ENCODE measurements around the gene LRWD1. TPM values are rescaled to one million over a fixed set of nuclear protein-coding genes. Genes with fewer than 3 reads are reported as not detected.

Gene LRWD1
- total and polyA plus RNA-seq, 9 of the 15 experiments (the other 6 are each of a cell fraction or from before 2014, with no cell fraction given): 0.61 to 66.0 (median 33.2) TPM

DNA sequence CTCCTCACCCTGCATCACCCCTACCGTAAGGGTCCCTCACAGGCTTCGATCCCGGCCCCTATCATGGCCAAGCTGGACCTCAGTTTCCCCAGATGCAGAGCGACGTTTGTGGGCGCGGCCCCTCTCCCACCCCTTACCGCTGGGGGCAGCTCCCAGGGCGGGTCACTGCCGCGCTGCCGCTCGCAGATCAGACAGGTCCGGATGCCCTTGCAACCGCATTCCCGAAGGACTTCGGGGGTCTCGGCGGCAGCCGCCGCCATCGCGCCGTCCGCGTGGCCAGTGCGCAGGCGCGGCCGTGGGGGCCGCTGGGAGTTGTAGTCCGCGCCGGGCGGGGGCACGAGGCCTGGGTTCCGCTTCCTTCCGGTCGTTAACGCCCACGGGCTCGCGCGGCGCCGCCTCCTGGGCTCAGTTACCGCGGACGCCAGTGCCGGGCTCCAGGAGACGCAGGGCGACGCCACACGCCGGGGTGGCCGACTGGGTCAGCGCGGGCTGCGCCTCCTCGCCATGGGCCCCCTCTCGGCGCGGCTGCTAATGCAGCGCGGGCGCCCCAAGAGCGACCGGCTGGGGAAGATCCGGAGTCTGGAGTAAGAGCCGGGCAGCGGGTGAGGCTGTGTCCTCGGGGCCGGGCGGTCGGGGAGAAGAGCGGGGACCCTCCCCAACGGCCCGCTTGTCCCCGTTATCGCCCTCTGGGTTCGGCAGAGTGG, at the start of gene LRWD1, which contains the start of gene ALKBH4 (continued):
- TF ChIP-seq KLF6 (CRISPR knock-in tag; IDR thresholded peaks at IDR 0.05; ENCODE audit: borderline replicate concordance) (peak; percentile 51; the same call in 1 of the 2 replicates), ETV1 (tag; conservative IDR thresholded peaks at IDR 0.05; ENCODE audit: low read depth) (peak; percentile 86), PML (IDR thresholded peaks at IDR 0.05; ENCODE audit: low read length) (peak; percentile 56; the same call in 1 of the 2 replicates), GMEB1 (CRISPR knock-in tag; IDR thresholded peaks at IDR 0.05) (peak; percentile 89), RERE (CRISPR knock-in tag; IDR thresholded peaks at IDR 0.05; ENCODE audit: borderline replicate concordance) (0 out of 2 replicates have a peak, but pooled peaks have one; percentile 37), NRF1 (conservative IDR thresholded peaks at IDR 0.05 in 1 of 2, IDR thresholded peaks at IDR 0.05 in 1 of 2) (peak; percentile 97), TCF7 (IDR thresholded peaks at IDR 0.05; ENCODE audit: borderline replicate concordance) (peak; percentile 63), HDAC2 (IDR thresholded peaks at IDR 0.05) (0 out of 2 replicates have a peak, but pooled peaks have one; percentile 35), PHF8 (IDR thresholded peaks at IDR 0.05; ENCODE audit: borderline replicate concordance, low read length) (peak; percentile 82; the same call in 1 of the 2 replicates), TARDBP (IDR thresholded peaks at IDR 0.05) (peak; percentile 75; the same call in 1 of the 2 replicates), ZBTB2 (IDR thresholded peaks at IDR 0.05) (0 out of 2 replicates have a peak, but pooled peaks have one; percentile 48), BCOR (IDR thresholded peaks at IDR 0.05) (peak; percentile 95)
- TF ChIP-seq, protein P1, sequence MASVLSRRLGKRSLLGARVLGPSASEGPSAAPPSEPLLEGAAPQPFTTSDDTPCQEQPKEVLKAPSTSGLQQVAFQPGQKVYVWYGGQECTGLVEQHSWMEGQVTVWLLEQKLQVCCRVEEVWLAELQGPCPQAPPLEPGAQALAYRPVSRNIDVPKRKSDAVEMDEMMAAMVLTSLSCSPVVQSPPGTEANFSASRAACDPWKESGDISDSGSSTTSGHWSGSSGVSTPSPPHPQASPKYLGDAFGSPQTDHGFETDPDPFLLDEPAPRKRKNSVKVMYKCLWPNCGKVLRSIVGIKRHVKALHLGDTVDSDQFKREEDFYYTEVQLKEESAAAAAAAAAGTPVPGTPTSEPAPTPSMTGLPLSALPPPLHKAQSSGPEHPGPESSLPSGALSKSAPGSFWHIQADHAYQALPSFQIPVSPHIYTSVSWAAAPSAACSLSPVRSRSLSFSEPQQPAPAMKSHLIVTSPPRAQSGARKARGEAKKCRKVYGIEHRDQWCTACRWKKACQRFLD (CRISPR knock-in tag; IDR thresholded peaks at IDR 0.05): peak; percentile 91
- TF ChIP-seq, protein P2, sequence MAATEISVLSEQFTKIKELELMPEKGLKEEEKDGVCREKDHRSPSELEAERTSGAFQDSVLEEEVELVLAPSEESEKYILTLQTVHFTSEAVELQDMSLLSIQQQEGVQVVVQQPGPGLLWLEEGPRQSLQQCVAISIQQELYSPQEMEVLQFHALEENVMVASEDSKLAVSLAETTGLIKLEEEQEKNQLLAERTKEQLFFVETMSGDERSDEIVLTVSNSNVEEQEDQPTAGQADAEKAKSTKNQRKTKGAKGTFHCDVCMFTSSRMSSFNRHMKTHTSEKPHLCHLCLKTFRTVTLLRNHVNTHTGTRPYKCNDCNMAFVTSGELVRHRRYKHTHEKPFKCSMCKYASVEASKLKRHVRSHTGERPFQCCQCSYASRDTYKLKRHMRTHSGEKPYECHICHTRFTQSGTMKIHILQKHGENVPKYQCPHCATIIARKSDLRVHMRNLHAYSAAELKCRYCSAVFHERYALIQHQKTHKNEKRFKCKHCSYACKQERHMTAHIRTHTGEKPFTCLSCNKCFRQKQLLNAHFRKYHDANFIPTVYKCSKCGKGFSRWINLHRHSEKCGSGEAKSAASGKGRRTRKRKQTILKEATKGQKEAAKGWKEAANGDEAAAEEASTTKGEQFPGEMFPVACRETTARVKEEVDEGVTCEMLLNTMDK (IDR thresholded peaks at IDR 0.05; ENCODE audit: borderline replicate concordance, insufficient read depth, low read depth, low read length, poor library complexity, severe bottlenecking): peak; percentile 92

Data from K562 (cell line).